ENCODE results near the gene ADAMTS3.
A peak's percentile ranks its signal among the peaks of the same experiment; 100 is the strongest.
"Not testable (repeated sequence)": the region's sequence is repeated elsewhere in the genome, so short reads cannot be mapped to it uniquely, and the experiment has no call there.

ADAMTS3 gene

GRCh38 chr4:72467633-72468032 is 101.4 kb downstream of the ADAMTS3 start:
- DNase-seq: no peak

- no peak for DNase-seq
These were observed 105.3 kb downstream of the ADAMTS3 start for GRCh38 chr4:72463724-72464123.

- no peak for DNase-seq
These were observed 111.9 kb downstream of the ADAMTS3 start for GRCh38 chr4:72457158-72457557.

GRCh38 chr4:72451349-72451748 is 117.7 kb downstream of the ADAMTS3 start:
- DNase-seq: no peak

GRCh38 chr4:72449705-72450104 is 119.3 kb downstream of the ADAMTS3 start:
- no peak for DNase-seq

GRCh38 chr4:72448231-72448630 is 120.8 kb downstream of the ADAMTS3 start:
- DNase-seq: no peak

GRCh38 chr4:72446353-72447055 is 122.5 kb downstream of the ADAMTS3 start:
- no peak for DNase-seq

GRCh38 chr4:72444092-72444491 is 124.9 kb downstream of the ADAMTS3 start:
- peak in 1 of 2 experiments; percentile 6 for DNase-seq

GRCh38 chr4:72442715-72443114 is 126.3 kb downstream of the ADAMTS3 start:
- DNase-seq: no peak

GRCh38 chr4:72442147-72442546 is 126.9 kb downstream of the ADAMTS3 start:
- no peak for DNase-seq

- DNase-seq: no peak
These were observed 128.6 kb downstream of the ADAMTS3 start for GRCh38 chr4:72440386-72440785.

- DNase-seq: no peak
These were observed 136.0 kb downstream of the ADAMTS3 start for GRCh38 chr4:72432975-72433374.

- no peak for DNase-seq
These were observed 136.7 kb downstream of the ADAMTS3 start for GRCh38 chr4:72432282-72432681.

- peak in 1 of 2 experiments; percentile 17 for DNase-seq
These were observed 138.0 kb downstream of the ADAMTS3 start for GRCh38 chr4:72430988-72431387.

- no peak for DNase-seq
These were observed 139.0 kb downstream of the ADAMTS3 start for GRCh38 chr4:72430050-72430449.

GRCh38 chr4:72429397-72429889 is 139.6 kb downstream of the ADAMTS3 start:
- DNase-seq: no peak

- DNase-seq: no peak
These were observed 142.0 kb downstream of the ADAMTS3 start for GRCh38 chr4:72427057-72427456.

- DNase-seq: not testable (repeated sequence)
These were observed 143.1 kb downstream of the ADAMTS3 start for GRCh38 chr4:72425908-72426307.

- no peak for DNase-seq
These were observed 145.0 kb downstream of the ADAMTS3 start for GRCh38 chr4:72424006-72424405.

- no peak for DNase-seq
These were observed 146.6 kb downstream of the ADAMTS3 start for GRCh38 chr4:72422416-72422815.

- no peak for DNase-seq
These were observed 150.6 kb downstream of the ADAMTS3 start for GRCh38 chr4:72418458-72418857.

- DNase-seq: no peak
These were observed 158.9 kb downstream of the ADAMTS3 start for GRCh38 chr4:72410158-72410557.

- DNase-seq: no peak
These were observed 160.5 kb downstream of the ADAMTS3 start for GRCh38 chr4:72408568-72408967.

GRCh38 chr4:72405417-72405816 is 163.6 kb downstream of the ADAMTS3 start:
- DNase-seq: no peak

GRCh38 chr4:72397314-72397713 is 171.7 kb downstream of the ADAMTS3 start:
- no peak for DNase-seq

Measured in NCI-H1930 (cell line).